Measurements from ENCODE around the gene KLHL20. TPM values are rescaled to one million over a fixed set of nuclear protein-coding genes. Genes with fewer than 3 reads are reported as not detected.

The KLHL20 gene
- total and polyA plus RNA-seq, 5 donors, result 7.3 to 22.0 (median 21.3) TPM

GRCh38 chr1:173832748-173833147 lies 118.0 kb downstream of the KLHL20 start:
- Histone ChIP-seq H3K9me3 (ENCODE audit: control insufficient read depth, low read length) (no peaks in the 10 kb centered on the region), H3K4me1 (ENCODE audit: control insufficient read depth, insufficient read depth, low read length) (no peaks in the 10 kb centered on the region), H3K27me3 (ENCODE audit: control insufficient read depth, insufficient read depth) (no peaks in the 10 kb centered on the region), H3K4me3 (ENCODE audit: low read length) (no peak overlapping the region), H3K27ac (ENCODE audit: low read length) (no peak overlapping the region)
- intact Hi-C loops (cut with DNase I), result no loop called here
- 100% methylated on average over 1 of the region's 1 CpG for WGBS
- no peak for DNase-seq
- no peak for ATAC-seq

Other genes starting within 250 kb of the KLHL20 start
- gene PRDX6, start 237.6 kb upstream of the KLHL20 start, total RNA-seq, result 100 to 1,000 TPM; 638 to 760 (median 675) TPM
- 756 TPM for gene PRDX6, start 237.6 kb upstream of the KLHL20 start, polyA plus RNA-seq
- under 1 TPM; 0.12 to 0.42 (median 0.32) TPM for gene SLC9C2, start 111.9 kb upstream of the KLHL20 start, total RNA-seq
- 0.09 TPM for gene SLC9C2, start 111.9 kb upstream of the KLHL20 start, polyA plus RNA-seq
- gene TEX50, start 79.6 kb upstream of the KLHL20 start, total RNA-seq, result not detected
- not detected for gene TEX50, start 79.6 kb upstream of the KLHL20 start, polyA plus RNA-seq
- 1 to 10 TPM in 2 of 4 donors, under 1 TPM in 2; 0.93 to 1.4 (median 1.2) TPM for gene ANKRD45, start 45.1 kb upstream of the KLHL20 start, total RNA-seq
- gene ANKRD45, start 45.1 kb upstream of the KLHL20 start, polyA plus RNA-seq, result 0.27 TPM
- gene DARS2, start 109.7 kb downstream of the KLHL20 start, total RNA-seq, result 10 to 100 TPM; 11.7 to 13.6 (median 13.1) TPM
- 8.3 TPM for gene DARS2, start 109.7 kb downstream of the KLHL20 start, polyA plus RNA-seq
- 1 to 10 TPM; 3.0 to 4.3 (median 3.9) TPM for gene CENPL, start 109.9 kb downstream of the KLHL20 start, total RNA-seq
- gene CENPL, start 109.9 kb downstream of the KLHL20 start, polyA plus RNA-seq, result 2.9 TPM
- gene GAS5, start 153.0 kb downstream of the KLHL20 start, total RNA-seq, result 10 to 100 TPM; 69.3 to 92.6 (median 82.5) TPM
- 78.6 TPM for gene GAS5, start 153.0 kb downstream of the KLHL20 start, polyA plus RNA-seq
- 10 to 100 TPM in 1 of 4 donors, 1 to 10 TPM in 3; 8.9 to 12.3 (median 9.3) TPM for gene ZBTB37, start 153.4 kb downstream of the KLHL20 start, total RNA-seq
- gene ZBTB37, start 153.4 kb downstream of the KLHL20 start, polyA plus RNA-seq, result 2.6 TPM
- gene SERPINC1, start 202.3 kb downstream of the KLHL20 start, total RNA-seq, result under 1 TPM in 2 of 4 donors, not detected in 2; 0.18 to 0.45 TPM
- 0.18 TPM for gene SERPINC1, start 202.3 kb downstream of the KLHL20 start, polyA plus RNA-seq